Measurements from ENCODE around the gene ACHE.
A peak's percentile ranks its signal among the peaks of the same experiment; 100 is the strongest.

ACHE gene

GRCh38 chr7:100882785-100883526 is 12.7 kb downstream of the ACHE start:
- no peak for DNase-seq

GRCh38 chr7:100882201-100882600 is 13.5 kb downstream of the ACHE start:
- DNase-seq = no peak

- no peak for DNase-seq
Measured at GRCh38 chr7:100881136-100881535, 14.6 kb downstream of the ACHE start.

GRCh38 chr7:100880645-100881044 is 15.0 kb downstream of the ACHE start:
- no peak for DNase-seq

- no peak for DNase-seq
Measured at GRCh38 chr7:100879685-100880261, 15.9 kb downstream of the ACHE start.

- DNase-seq = no peak
Measured at GRCh38 chr7:100878685-100879084, 17.0 kb downstream of the ACHE start.

- no peak for DNase-seq
Measured at GRCh38 chr7:100878013-100878412, 17.7 kb downstream of the ACHE start.

- DNase-seq = no peak
Measured at GRCh38 chr7:100875356-100875751, 20.3 kb downstream of the ACHE start.

- DNase-seq = peak; percentile 89
Measured at GRCh38 chr7:100874577-100875355, 20.9 kb downstream of the ACHE start, which contains the start of gene SRRT. Gene SRRT (plus strand): TSS chr7:100875103. CDS start chr7:100875591, 488 bp downstream.

GRCh38 chr7:100874300-100874576 is 21.4 kb downstream of the ACHE start:
- DNase-seq = no peak

- DNase-seq = no peak
Measured at GRCh38 chr7:100873599-100874299, 21.9 kb downstream of the ACHE start.

GRCh38 chr7:100867776-100868485 is 27.8 kb downstream of the ACHE start:
- DNase-seq = no peak

GRCh38 chr7:100867040-100867775 is 28.5 kb downstream of the ACHE start, which contains the start of gene TRIP6:
Gene TRIP6 (plus strand): TSS chr7:100867387. CDS start chr7:100867498, 111 bp downstream.
- DNase-seq = no peak

GRCh38 chr7:100866729-100867039 is 29.0 kb downstream of the ACHE start:
- DNase-seq = no peak

GRCh38 chr7:100865938-100866728 is 29.6 kb downstream of the ACHE start:
- DNase-seq = peak; percentile 51

GRCh38 chr7:100865372-100865911 is 30.2 kb downstream of the ACHE start:
- DNase-seq = no peak

GRCh38 chr7:100864263-100864845 is 31.3 kb downstream of the ACHE start:
- no peak for DNase-seq

- no peak for DNase-seq
Measured at GRCh38 chr7:100863406-100863950, 32.2 kb downstream of the ACHE start.

GRCh38 chr7:100861616-100861985 is 34.1 kb downstream of the ACHE start:
- no peak for DNase-seq
